ENCODE results near the gene IL22. TPM values are rescaled to one million over a fixed set of nuclear protein-coding genes. Genes with fewer than 3 reads are reported as not detected.
A peak's percentile ranks its signal among the peaks of the same experiment; 100 is the strongest.
"Not testable (repeated sequence)": the region's sequence is repeated elsewhere in the genome, so short reads cannot be mapped to it uniquely, and the experiment has no call there.

IL22 gene
- total RNA-seq, 3 donors from 2014 or later, result not detected

DNA sequence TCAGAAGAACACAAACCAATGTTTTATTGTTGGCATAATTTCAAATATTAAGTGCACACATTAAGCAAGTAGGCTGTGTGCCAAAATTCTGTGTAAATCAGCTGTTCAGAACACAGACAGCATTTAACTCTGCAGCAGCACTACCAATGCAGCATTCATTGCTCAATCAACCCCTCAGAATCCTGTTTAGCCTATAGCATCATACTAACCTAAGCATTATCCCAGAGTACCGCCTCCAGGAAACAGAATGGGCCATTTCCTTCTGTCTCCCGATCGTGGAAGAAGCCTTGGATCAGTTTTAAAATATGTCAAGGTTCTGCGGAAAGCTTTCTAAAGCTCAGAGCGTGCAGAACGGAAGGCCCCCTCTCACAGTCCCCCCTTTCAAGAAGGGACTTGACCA is 31.1 kb downstream of the IL22 start:
- no peak overlapping the region for H3K4me3 ChIP-seq
- ATAC-seq, result peak; percentile 36

DNA sequence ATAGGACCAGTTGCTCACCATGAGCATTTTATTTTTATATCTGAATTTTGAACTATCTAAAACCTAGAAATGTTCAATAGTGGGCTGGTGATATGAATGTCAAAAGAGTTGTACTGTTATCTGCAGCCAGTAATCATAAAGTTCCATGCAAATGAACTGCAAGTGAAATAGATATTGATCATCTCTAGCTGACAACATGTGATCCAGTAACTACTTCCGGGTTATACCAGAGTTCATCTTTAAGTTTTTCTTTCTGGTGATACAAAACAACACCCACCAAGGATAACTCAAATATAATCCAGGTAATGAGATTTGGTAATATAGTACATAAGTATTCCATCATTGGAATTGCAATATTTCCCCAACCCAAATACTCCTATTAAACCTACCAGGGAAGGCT is 31.9 kb downstream of the IL22 start:
- Histone ChIP-seq H3K4me1 (ENCODE audit: low read depth) (no peaks in the 10 kb centered on the region), H3K4me3 (no peak overlapping the region), H3K36me3 (ENCODE audit: low read depth) (no peaks in the 10 kb centered on the region), H3K9me3 (no peaks in the 10 kb centered on the region)
- TF ChIP-seq, protein P1, sequence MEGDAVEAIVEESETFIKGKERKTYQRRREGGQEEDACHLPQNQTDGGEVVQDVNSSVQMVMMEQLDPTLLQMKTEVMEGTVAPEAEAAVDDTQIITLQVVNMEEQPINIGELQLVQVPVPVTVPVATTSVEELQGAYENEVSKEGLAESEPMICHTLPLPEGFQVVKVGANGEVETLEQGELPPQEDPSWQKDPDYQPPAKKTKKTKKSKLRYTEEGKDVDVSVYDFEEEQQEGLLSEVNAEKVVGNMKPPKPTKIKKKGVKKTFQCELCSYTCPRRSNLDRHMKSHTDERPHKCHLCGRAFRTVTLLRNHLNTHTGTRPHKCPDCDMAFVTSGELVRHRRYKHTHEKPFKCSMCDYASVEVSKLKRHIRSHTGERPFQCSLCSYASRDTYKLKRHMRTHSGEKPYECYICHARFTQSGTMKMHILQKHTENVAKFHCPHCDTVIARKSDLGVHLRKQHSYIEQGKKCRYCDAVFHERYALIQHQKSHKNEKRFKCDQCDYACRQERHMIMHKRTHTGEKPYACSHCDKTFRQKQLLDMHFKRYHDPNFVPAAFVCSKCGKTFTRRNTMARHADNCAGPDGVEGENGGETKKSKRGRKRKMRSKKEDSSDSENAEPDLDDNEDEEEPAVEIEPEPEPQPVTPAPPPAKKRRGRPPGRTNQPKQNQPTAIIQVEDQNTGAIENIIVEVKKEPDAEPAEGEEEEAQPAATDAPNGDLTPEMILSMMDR (IDR thresholded peaks at IDR 0.05), result no peak
- no peak for ATAC-seq
- intact Hi-C loops (cut with DNase I, micrococcal nuclease), result loop anchor here (5.0 kb wide), 1 partner anchor 96 kb away; no protein-coding TSS in a partner anchor
- no peak for DNase-seq

More for the DNA sequence above, 31.1 kb downstream of the IL22 start:
- Histone ChIP-seq H3K36me3 (ENCODE audit: low read depth) (no peaks in the 10 kb centered on the region), H3K4me1 (ENCODE audit: low read depth) (no peaks in the 10 kb centered on the region), H3K9me3 (no peaks in the 10 kb centered on the region)
- intact Hi-C loops (cut with DNase I, micrococcal nuclease), result loop anchor here (5.0 kb wide), 1 partner anchor 95 kb away; no protein-coding TSS in a partner anchor
- no peak for DNase-seq
- TF ChIP-seq, protein P1 (IDR thresholded peaks at IDR 0.05), result no peak

- Histone ChIP-seq H3K9me3 (no peaks in the 10 kb centered on the region), H3K4me1 (ENCODE audit: low read depth) (no peaks in the 10 kb centered on the region), H3K4me3 (no peak overlapping the region), H3K36me3 (ENCODE audit: low read depth) (no peaks in the 10 kb centered on the region)
- TF ChIP-seq, protein P1 (IDR thresholded peaks at IDR 0.05), result no peak
- intact Hi-C loops (cut with DNase I, micrococcal nuclease), result no loop called here
- ATAC-seq (no peak), DNase-seq (no peak)
These were observed 42.5 kb downstream of the IL22 start for GRCh38 chr12:68210875-68211274.

GRCh38 chr12:68209048-68209728 is 44.2 kb downstream of the IL22 start:
- H3K36me3 ChIP-seq (ENCODE audit: low read depth); H3K4me1 ChIP-seq (ENCODE audit: low read depth); H3K9me3 ChIP-seq; ATAC-seq; DNase-seq; H3K4me3 ChIP-seq; intact Hi-C loops (cut with DNase I, micrococcal nuclease): not testable (repeated sequence)

- no peaks in the 10 kb centered on the region for H3K36me3 ChIP-seq (ENCODE audit: low read depth)
- intact Hi-C loops (cut with DNase I, micrococcal nuclease), result no loop called here
- H3K9me3 ChIP-seq, result no peaks in the 10 kb centered on the region
- ATAC-seq (no peak), DNase-seq (no peak)
- TF ChIP-seq, protein P1 (IDR thresholded peaks at IDR 0.05), result no peak
- H3K4me3 ChIP-seq, result no peak overlapping the region
- H3K4me1 ChIP-seq (ENCODE audit: low read depth), result no peaks in the 10 kb centered on the region
These were observed 46.1 kb downstream of the IL22 start for GRCh38 chr12:68207276-68207675.

DNA sequence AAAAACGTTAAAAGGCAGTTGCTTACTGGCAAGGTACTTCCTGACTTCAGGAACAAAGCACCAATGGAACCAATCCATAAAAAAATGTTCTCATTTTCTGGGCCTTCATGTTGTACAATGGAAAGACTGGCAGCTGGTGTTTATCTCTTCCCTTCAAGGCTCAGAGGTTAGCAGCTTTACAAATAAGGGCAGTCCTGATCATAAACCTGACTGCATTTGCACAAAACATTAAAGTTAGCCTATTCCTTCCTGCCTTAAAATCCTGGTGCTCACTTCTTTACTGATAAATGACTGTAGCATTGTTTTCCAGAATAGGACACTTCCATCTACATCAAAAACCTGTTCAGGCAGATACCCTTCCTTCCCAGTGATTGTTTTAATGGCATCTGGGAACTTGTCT is 47.0 kb downstream of the IL22 start:
- H3K9me3 ChIP-seq, result no peaks in the 10 kb centered on the region
- no peak for ATAC-seq
- intact Hi-C loops (cut with DNase I, micrococcal nuclease), result no loop called here
- no peaks in the 10 kb centered on the region for H3K4me1 ChIP-seq (ENCODE audit: low read depth)
- TF ChIP-seq, protein P1 (IDR thresholded peaks at IDR 0.05), result no peak
- DNase-seq, result no peak
- H3K4me3 ChIP-seq, result no peak overlapping the region
- no peaks in the 10 kb centered on the region for H3K36me3 ChIP-seq (ENCODE audit: low read depth)

Data from mucosa of descending colon (tissue), 3 donors.